B cell (primary cell): Measurements from ENCODE around the gene TMEM43.

Experiments used
- EZH2 ChIP-seq: IDR thresholded peaks from 2 replicates; pipeline ENCODE4 v1.6.1; 2012; ENCODE audit warnings: borderline replicate concordance, low read depth, mild to moderate bottlenecking, moderate library complexity, low read length; ENCODE audit not compliant: insufficient read depth, poor library complexity, severe bottlenecking
- TF ChIP-seq, protein P1 (sequence below): fragments of 200-600 bp; IDR thresholded peaks from one replicate; pipeline ENCODE4 v1.8.0; 2022; ENCODE audit warnings: antibody characterized with exemption, mild to moderate bottlenecking

DNA sequence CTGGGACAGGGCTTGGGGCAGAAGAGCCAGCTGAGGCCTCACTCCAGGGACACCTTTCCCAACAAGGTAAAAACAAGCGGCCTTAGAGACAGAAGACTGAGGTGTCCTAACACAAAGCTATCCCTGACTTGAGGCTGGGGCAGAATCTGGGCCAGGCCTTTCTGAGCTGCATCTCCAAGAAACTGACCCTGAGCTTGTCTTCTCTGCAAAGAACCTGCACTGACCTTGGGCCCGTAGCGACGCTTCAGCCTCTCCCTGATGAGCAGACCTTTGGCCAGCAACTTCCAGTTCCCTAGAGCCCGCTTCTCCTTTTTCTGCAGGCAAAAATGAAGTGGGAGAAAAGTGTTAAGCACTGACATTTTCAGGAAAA is 22.2 kb downstream of the TMEM43 start:
- TF ChIP-seq, protein P1, sequence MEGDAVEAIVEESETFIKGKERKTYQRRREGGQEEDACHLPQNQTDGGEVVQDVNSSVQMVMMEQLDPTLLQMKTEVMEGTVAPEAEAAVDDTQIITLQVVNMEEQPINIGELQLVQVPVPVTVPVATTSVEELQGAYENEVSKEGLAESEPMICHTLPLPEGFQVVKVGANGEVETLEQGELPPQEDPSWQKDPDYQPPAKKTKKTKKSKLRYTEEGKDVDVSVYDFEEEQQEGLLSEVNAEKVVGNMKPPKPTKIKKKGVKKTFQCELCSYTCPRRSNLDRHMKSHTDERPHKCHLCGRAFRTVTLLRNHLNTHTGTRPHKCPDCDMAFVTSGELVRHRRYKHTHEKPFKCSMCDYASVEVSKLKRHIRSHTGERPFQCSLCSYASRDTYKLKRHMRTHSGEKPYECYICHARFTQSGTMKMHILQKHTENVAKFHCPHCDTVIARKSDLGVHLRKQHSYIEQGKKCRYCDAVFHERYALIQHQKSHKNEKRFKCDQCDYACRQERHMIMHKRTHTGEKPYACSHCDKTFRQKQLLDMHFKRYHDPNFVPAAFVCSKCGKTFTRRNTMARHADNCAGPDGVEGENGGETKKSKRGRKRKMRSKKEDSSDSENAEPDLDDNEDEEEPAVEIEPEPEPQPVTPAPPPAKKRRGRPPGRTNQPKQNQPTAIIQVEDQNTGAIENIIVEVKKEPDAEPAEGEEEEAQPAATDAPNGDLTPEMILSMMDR: no peak
- no peak for TF ChIP-seq EZH2
